ENCODE measurements around the gene PRB3. TPM values are rescaled to one million over a fixed set of nuclear protein-coding genes. Genes with fewer than 3 reads are reported as not detected.

PRB3 gene
- total RNA-seq, 1 donor from 2014 or later: not detected

DNA sequence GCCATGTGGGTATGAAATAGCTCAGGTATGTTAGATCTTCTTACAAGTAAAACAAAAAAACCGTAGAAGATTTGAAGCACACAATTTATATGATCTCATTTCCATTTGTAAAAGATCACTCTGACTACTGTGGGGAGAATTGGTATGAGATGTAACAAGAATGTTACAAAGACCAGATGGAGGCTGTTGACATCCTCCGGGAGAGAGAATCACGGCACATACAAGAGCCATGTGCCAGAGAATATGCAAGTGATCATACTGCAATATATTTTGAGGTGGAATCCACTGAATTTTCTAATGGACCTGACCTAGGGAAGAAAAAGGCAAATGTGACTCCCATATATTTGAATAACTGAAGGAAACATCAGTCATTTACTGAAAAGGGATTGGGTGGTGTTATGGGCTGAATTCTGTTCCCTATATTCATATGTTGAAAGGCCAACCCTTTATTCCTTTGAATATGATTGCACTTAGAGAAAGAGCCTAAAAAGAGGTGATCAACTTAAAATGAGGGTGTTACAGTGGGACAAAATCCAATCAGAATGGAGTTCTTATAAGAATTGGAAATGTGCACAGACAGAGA, 29.1 kb downstream of the PRB3 start:
- H3K4me3 ChIP-seq (ENCODE audit: low read depth, low read length): no peak overlapping the region
- TF ChIP-seq, protein P1, sequence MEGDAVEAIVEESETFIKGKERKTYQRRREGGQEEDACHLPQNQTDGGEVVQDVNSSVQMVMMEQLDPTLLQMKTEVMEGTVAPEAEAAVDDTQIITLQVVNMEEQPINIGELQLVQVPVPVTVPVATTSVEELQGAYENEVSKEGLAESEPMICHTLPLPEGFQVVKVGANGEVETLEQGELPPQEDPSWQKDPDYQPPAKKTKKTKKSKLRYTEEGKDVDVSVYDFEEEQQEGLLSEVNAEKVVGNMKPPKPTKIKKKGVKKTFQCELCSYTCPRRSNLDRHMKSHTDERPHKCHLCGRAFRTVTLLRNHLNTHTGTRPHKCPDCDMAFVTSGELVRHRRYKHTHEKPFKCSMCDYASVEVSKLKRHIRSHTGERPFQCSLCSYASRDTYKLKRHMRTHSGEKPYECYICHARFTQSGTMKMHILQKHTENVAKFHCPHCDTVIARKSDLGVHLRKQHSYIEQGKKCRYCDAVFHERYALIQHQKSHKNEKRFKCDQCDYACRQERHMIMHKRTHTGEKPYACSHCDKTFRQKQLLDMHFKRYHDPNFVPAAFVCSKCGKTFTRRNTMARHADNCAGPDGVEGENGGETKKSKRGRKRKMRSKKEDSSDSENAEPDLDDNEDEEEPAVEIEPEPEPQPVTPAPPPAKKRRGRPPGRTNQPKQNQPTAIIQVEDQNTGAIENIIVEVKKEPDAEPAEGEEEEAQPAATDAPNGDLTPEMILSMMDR (conservative IDR thresholded peaks at IDR 0.05; ENCODE audit: low read depth, low read length): no peak
- DNase-seq (ENCODE audit: low read depth): no peak

- no peak overlapping the region for H3K4me3 ChIP-seq (ENCODE audit: low read depth, low read length)
- TF ChIP-seq, protein P1 (conservative IDR thresholded peaks at IDR 0.05; ENCODE audit: low read depth, low read length): no peak
- no peak for DNase-seq (ENCODE audit: low read depth)
Measured at GRCh38 chr12:11238275-11238674, 31.2 kb downstream of the PRB3 start.

- TF ChIP-seq, protein P1 (conservative IDR thresholded peaks at IDR 0.05; ENCODE audit: low read depth, low read length): no peak
- no peak for DNase-seq (ENCODE audit: low read depth)
- no peak overlapping the region for H3K4me3 ChIP-seq (ENCODE audit: low read depth, low read length)
Measured at GRCh38 chr12:11233532-11233931, 36.0 kb downstream of the PRB3 start.

DNA sequence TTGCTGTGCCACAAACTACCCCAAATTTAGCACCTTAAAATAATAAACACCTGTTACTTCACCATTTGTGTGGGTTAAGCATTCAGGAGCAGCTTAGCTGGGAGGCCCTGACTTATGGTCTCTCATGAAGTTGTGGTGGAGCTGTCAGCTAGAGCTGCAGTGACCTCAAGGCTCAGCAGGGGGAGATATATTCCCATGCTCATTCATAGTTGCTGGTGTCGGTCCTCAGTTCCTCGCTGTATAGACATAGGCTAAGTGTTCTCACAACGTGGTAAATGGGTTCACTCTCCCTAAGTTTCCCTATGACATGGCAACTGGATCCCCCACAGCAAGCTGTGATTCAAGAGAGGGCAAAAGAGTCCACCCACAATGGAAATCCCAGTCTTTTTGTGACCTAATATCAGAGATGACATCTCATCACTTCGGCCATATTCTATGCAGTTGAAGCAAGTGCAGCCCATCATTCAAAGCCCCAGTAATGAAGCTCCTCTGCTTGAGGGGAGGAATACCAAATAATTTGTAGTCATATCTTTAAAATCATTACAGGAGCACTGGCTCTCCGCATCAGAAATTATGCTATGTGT, 41.1 kb downstream of the PRB3 start:
- no peak for DNase-seq (ENCODE audit: low read depth)
- no peak overlapping the region for H3K4me3 ChIP-seq (ENCODE audit: low read depth, low read length)
- TF ChIP-seq, protein P1 (conservative IDR thresholded peaks at IDR 0.05; ENCODE audit: low read depth, low read length): peak; percentile 88

DNA sequence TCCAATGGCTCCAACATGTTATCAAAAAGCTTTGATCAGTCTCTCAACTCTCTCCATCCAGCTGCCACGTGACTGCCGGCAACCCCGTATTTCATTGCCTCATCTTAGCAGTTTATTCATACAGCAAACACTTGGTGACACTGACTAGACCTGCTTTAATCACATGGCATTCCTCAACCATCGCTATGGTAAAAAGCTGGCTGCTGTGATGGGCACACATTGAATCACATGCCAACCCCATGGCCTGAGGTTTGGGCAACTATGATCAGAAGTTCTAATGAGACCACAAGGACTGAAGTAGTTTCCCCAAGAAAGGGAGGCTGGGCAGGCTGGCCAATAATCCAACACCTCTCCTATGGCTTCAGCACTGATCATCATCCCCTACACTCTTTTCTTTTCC, 42.1 kb downstream of the PRB3 start:
- TF ChIP-seq, protein P1 (conservative IDR thresholded peaks at IDR 0.05; ENCODE audit: low read depth, low read length): no peak
- DNase-seq (ENCODE audit: low read depth): no peak
- H3K4me3 ChIP-seq (ENCODE audit: low read depth, low read length): no peak overlapping the region

Other genes starting within 250 kb of the PRB3 start
- not detected in 2 replicates for gene TAS2R19, start 247.1 kb downstream of the PRB3 start, total RNA-seq
- gene TAS2R31, start 238.3 kb downstream of the PRB3 start, total RNA-seq: 0.65 TPM in 1 of 2 replicates, not detected in the other
- 0.17 TPM in 1 of 2 replicates, not detected in the other for gene TAS2R46, start 207.4 kb downstream of the PRB3 start, total RNA-seq
- not detected in 2 replicates for gene TAS2R43, start 177.4 kb downstream of the PRB3 start, total RNA-seq
- gene TAS2R30, start 135.1 kb downstream of the PRB3 start, total RNA-seq: 0.07 and 0.12 TPM in 2 replicates
- gene SMIM10L1, start 98.5 kb downstream of the PRB3 start, total RNA-seq: 7.8 and 9.3 TPM in 2 replicates
- not detected in 2 replicates for gene TAS2R42, start 82.8 kb downstream of the PRB3 start, total RNA-seq
- not detected in 2 replicates for gene PRB4, start 40.7 kb upstream of the PRB3 start, total RNA-seq
- gene PRB2, start 125.9 kb upstream of the PRB3 start, total RNA-seq: not detected in 2 replicates